Measurements from ENCODE around the gene OR6M1.

OR6M1 gene, protein sequence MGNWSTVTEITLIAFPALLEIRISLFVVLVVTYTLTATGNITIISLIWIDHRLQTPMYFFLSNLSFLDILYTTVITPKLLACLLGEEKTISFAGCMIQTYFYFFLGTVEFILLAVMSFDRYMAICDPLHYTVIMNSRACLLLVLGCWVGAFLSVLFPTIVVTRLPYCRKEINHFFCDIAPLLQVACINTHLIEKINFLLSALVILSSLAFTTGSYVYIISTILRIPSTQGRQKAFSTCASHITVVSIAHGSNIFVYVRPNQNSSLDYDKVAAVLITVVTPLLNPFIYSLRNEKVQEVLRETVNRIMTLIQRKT

DNA sequence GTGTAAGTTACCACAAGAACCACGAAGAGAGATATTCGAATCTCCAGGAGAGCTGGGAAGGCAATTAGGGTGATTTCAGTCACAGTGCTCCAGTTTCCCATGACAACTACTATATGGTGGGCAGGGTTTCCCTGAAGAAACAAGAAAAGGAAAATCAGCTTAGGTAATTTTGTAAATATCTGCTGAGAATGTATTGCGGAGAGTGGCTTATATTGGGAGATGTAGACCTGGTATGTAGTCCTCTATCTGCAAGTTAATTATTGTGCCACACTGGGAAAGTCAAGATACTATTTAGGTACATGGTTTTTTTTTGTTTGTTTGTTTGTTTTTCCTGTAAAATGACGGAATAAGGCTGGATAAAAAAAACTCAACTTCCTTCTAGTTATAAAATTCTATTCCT, at the start of gene OR6M1:
OR6M1 (minus strand) TSS at position 101 of the 400 bp plus-strand sequence; CDS start at position 101, 0 bp downstream.
- no peak for DNase-seq

DNA sequence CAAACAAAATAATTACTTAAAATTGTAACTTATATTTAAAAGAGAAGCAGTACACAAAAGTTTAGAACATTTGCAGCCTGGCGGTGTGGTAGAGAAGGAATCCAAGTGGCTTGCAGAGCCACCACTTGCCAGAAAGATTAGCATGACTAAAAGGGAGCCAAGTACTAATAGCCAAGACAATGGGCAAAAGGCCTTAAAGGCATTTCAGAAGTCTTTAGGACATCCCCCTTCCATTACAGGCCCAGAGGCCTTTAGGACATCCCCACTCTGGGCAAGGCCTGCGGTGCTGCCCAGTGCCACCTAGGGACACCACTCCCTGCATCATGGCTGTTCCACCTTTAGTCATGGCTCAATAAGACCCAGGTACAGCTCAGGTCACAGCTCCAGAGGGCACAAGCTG, 46.9 kb upstream of the OR6M1 start:
- DNase-seq, result no peak

DNA sequence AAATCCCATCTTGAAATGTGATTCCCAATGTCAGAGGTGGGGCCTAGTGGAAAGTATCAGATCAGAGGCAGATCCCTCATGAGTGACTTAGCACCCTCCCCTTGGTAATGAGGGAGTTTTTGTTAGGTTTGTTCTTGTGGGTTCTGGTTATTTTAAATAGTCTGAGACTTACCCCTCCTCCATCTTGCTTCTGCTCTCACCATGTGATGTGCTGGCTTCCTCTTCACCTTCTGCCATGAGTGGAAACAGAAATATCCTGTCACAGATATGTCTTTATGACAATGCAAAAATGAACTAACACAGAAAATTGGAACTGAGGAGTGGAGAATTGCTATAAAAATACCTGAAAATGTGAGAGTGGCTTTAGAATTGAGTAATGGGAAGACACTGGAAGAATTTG, 46.2 kb upstream of the OR6M1 start:
- DNase-seq, result no peak

DNA sequence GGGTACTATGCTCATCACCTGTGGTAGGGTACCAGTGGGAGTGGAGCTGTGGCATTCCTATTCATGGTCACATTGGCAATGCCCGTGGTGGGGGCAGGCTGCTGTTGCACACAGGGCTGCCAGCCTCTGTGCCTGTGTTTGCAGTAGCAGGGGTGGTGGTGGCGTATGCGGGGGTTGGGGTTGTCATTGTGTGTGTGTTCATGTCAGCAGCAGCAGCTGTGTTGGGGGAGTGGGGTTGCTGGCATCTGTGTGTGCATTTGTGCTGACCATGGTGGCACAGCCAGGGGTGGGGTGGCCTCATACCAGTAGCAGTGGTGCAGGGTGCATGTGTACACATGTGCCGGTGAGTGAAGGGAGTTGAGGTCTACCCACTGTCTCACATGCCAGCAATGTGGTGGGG, 45.0 kb upstream of the OR6M1 start:
- no peak for DNase-seq

DNA sequence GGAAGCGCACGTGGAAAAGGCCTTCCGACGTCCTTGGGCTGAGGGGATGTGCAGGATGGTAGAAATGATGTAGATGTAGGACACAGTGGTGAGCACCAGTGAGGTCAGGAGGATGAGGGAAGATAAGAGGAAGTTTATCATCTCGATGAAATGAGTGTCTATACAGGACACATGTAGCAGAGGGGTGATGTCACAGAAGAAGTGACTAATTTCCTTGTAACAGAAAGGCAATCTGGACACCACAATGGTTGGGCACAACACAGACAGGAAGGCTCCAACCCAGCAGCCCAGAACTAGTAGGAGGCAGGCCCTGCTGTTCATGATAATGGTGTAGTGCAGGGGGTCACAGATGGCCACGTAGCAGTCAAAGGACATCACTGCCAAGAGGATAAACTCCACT, 35.0 kb upstream of the OR6M1 start:
- no peak for DNase-seq

DNA sequence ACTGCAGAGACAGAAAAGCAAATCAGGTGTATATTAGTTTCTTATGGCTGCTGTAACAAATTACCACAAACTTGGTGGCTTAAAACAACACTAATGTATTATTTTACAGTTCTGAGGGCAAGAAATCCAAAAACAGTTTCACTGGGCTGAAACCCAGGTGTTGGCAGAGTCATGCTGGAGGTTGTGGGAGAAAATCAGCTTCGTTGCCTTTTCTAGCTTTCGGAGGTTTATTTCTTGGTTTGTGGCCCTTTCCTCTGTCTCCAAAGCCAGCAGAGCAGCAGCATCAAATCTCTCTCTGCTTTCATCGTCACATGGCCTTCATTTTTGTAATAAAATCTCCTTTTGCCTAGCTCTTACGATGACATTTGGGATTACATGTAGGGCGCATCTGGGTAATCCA, 33.0 kb upstream of the OR6M1 start:
- DNase-seq, result no peak

DNA sequence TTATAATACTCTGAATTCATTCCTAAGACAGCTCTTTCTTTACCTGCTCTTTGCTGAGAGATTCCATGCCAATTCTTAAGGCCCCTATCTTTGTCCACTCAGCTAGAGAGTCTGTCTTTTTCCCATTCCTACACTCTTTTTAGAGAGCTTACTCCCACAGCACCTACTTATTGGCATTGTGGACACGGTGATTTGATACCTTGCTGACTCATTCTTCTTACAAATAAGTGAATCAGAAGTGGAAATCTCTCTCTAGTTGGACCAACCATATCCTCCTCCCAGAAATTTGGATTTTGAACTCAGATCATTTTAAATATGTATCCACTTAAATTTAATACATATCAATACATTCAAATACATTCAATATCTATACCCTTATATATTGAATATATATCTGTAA, 32.5 kb upstream of the OR6M1 start:
- DNase-seq, result no peak

DNA sequence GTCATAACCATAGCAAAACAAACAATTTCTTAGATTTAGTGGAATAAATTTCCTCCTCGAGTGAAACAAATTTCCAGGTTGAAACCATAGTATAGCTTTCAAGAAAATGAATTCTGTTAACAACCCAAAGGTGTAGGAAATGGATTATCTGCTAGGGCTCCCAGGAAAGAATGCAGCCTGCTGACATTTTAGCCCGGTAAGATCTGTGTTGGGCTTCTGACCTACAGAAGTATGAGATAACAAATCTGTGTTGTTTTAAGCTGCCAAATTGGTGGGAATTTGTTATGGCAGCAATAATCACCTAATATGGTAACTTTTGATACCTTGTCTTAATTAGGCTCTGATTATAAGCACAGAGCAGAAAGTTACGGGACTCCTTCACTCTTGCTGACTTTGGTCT, 32.0 kb upstream of the OR6M1 start:
- DNase-seq, result no peak

DNA sequence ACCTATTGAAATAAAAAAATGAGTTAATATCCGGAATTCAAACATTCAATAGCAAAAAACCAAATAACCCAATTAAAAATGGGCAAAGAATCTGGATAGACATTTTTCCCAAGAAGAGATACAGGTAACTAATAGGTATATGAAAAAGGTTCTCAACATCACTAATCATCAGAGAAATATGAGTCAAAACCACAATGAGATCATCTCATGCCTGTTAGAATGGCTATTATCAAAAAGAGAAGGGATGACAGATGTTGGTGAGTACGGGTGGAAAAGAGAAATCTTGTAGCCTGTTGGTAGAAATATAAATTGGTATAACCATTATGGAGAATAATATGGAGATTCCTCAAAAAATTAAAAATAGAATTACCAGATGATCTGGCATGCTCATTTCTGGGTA, 26.9 kb upstream of the OR6M1 start:
- no peak for DNase-seq

DNA sequence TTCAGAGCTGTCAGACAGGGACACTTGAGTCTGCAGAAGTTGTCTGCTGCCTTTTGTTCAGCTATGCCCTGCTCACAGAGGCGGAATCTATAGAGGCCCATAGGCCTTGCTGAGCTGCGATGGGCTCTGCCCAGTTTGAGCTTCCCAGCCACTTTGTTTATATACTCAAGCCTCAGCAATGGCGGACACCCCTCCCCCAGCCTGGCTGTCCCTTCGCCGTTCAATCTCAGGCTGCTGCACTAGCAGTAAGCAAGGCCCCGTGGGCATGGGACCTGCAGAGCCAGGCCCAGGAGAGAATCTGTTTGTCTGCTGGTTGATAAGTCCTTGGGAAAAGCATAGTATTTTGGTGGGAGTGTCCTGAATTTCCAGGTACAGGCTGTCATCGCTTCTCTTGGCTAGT, 23.6 kb upstream of the OR6M1 start:
- DNase-seq, result no peak

DNA sequence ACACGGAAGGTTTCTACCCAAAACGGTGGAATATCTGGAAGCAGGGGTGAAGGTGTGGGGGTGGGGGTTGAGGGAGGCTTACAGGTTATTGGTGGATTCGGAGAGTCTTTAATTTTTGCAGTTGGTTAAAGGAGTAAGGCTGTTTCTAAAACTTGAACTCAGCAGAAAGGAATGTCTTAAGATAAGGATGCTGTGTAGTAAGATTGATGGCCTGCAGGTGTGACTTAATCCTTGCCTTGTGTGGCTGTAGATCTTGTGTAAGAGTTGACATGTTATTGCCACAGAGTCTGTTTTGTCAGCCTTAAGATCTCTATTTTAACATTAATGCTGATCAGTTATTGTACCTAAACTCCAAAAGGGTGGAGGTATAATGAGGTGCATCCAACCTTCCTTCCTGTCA, 16.4 kb upstream of the OR6M1 start:
- DNase-seq, result no peak

DNA sequence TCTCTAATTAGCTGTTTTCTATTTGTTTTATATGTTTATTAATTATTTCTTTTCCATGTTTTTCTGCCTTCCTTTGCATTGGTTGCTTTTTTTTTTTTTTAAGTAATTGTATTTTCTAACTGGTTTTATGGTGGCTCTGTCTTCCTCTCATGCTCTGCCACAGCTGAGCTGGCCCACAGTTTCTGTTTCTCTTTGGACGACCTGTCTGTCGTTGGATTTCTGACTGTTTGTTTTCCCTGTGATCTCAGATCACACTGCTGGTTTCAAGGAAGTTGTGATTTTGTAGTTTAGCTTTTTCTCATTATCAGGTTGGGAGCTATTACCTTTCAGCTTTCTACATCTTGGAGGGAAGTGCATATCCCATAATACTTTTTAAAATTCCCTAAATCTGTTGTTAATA, 15.9 kb upstream of the OR6M1 start:
- DNase-seq, result no peak

DNA sequence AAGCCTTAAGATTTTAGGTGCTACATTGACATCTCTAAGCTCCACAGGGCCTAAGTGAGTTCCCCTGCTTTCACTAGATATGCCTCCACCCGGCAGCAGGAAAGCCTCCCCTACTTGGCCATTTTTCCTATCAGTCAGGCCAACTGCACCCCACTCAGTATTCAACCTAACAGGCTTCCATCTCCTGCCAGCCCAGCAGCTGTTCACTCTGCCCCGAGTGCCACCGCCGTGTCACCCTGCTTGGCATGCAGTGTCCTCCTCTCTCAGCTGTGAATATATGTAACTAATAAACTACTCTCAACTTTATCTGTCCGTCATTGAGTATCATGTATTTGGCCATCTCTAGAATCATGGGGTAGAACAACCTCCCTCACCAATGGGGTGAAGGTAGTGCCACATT, 9.0 kb upstream of the OR6M1 start:
- no peak for DNase-seq

DNA sequence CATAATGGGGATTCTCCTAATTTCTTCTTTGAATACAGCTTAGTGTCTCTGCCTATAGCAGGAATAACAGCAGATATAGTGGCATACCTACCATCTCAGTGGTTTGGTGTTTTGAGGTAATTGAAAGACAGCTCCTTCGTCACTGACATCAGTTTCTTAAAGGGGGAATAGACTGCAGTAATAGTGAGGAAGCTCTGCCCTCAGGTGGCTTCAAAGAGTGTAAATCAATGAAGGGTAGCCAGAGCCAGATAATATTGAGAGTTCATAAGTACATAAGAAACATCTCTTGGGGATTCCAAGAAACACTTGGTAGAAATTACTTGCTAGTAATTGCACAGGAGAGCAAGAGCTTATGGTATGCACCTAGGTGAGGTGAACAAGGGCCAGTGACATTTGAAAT, 4.4 kb downstream of the OR6M1 start:
- no peak for DNase-seq

DNA sequence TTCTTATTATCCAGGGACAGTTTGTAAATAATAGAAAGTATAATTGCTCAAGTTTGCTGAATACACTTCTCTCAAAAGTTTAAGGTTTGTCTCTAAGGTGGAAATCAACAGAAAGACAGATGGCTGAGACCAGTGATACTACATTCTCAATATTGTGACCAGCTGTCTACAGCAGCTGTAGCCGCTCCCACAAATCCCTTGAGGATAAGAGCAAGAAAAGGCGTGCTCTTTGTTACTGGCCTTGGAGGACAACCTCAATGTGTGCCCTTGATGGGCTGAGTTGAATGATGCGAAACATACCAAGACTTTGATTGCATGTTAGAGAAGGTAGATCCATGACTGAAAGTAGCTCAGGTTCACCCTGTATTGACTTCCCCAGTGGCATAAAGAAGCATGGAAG, 6.1 kb downstream of the OR6M1 start:
- no peak for DNase-seq

DNA sequence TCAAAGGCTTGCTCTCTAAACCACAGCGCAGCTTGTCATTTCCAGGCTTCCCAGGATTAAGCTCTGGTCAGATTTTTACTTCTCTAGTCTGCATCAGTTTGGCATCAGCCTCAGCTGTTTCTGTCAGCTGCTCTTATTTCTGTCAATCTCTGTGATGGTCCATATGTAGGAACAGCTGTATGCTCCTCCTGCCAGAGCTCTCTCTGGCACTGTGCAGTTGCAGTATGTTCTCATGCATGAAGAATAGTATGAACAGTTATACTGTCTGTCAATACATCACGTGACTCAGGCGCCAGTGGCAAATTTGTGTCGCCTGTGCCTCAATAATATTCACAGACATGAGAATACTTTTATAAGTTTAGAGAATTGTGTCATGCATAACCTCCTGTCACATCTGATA, 6.7 kb downstream of the OR6M1 start:
- no peak for DNase-seq

DNA sequence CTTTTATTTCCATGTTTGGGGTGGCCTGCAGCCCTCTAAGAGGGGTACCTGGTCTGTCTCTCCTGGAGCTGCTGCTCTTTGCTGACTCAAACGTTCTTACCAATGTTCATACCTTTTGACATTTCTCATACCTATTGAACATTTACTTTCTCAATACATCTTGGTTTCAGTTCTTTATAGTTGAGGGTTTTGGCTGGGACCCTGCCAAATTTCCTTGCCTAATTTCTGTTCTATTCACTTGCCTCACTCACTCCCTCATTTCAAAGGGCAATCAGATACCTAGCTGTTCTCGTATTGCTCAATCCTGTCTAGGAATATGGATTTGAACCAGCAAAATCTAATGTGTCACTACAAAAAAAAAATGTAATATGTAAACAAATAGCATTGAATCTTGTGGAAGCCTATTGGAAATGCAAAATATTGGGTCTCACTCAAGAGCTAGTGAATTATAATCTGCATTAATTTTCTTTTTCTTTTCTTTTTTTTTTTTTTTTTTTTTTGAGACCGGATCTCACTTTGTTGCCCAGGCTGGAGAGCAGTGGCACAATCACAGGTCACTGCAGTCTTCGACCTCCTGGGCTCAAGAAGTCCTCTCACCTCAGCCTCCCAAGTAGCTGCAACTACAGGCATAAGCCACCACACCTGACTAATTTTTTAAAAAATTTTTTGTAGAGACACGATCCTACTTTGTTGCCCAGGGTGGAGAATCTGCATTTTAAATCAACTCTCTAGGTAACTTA, 7.5 kb downstream of the OR6M1 start:
- DNase-seq, result no peak

DNA sequence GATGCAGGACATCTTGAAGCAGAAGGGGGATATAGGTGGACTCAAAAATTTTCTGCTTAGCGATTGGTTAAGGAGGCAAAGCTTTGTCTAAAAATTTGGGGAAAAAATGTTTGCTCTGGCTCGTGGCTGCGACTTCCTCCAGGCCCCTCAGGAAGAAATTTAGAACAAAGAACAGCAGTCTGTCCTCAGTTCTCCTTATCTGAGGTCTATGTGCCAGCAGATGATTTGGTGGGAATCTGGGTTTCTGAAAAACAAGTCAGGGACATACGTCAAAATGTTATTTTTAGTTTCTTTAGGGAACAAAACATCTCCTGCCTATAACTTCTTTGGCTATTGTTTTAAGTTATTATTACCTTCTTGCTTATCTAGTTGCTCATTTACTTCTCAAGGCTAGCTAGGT, 8.1 kb downstream of the OR6M1 start:
- no peak for DNase-seq

DNA sequence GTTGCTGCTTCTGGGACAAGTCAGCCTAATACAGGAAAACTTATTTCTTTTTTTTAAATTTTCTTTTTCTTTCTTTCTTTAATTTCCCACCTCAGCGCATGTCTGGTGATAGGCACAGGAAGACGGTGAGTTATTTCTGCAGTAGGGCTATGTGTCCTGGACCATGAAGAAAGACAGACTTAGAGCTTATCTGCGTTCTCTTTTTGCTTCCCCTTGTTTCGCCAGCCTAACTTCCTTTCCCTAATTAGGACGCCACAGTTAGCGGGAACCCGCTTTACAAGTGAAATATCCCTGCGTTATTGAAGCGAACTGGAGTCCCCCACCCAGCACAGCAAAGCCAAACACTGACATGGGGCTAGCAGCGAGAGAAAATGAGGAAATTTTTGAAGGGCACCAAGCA, 8.6 kb downstream of the OR6M1 start:
- no peak for DNase-seq

DNA sequence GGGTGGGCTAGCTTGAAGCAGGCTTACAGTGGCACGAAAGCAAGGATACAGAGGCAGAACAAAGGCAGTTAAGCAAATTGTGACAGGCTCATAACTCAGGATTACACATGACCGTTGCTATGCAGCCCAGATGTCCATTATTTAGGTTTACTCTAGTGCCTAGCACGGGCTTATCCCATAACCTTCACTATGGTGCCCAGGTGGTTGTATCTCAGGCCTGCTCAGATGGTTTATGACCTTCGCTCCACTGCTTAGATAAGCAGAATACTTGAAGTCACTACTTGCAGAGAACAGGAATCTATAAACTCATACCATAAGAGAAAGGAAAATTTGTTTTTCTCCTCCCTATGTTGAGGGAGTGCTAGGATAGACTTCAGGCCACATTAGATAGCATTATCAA, 9.0 kb downstream of the OR6M1 start:
- DNase-seq, result no peak

DNA sequence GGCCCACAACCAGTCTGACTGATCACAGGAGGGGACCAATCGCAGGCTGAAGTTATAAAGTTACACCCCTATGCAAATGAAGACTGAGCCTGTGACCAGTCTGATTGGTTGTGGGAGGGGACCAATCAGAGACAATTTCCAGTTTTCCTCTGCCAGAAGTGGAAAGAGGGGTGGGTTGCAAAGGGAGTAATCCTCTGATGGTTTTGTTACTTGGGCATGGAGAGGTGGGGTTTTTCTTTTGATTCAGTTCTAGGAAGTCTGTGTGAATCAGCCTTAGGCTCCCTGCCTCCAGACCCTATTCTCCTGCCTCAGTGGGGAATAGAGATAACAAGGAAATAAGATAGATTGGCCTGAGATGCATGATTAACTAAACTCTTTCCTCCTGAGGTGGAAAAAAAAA, 9.9 kb downstream of the OR6M1 start:
- DNase-seq, result no peak

DNA sequence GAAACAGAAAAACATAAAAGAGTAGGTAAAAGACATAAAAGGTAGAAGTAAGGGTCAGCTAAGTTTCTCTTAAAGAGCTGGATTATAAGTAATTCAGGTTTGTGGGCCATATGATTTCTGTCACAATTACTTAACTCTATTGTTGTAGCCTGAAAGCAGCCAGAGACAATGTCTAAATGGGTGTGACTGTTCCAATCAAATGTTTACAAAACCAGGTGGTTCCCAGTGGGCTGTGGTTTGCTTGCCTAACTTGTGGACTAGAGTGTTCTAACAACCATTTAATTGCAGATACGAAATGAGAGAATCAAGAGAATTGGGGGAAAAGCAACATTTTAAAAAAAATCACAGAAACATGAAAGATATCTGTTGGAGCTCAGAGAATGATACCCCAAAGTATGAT, 22.6 kb downstream of the OR6M1 start:
- no peak for DNase-seq

DNA sequence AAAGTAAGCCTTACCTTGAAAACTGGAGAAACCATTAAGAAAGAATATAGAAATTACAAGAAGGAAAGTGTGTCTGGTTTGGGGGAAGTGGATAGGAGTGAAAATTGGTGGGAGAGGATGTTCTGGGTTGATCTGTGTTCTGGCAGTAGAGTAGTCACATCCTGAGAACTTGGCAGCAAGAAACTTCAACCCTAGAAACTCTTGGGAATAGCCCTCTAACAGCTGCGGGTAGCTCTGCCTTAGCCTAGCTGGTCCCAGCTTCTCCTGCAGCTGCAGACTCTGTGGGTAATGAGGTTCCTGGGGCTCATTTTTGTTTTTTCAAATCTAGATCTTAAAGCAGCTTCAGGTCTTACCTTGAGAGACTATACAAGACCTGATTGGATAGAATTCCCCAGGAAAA, 27.6 kb downstream of the OR6M1 start:
- DNase-seq, result no peak

DNA sequence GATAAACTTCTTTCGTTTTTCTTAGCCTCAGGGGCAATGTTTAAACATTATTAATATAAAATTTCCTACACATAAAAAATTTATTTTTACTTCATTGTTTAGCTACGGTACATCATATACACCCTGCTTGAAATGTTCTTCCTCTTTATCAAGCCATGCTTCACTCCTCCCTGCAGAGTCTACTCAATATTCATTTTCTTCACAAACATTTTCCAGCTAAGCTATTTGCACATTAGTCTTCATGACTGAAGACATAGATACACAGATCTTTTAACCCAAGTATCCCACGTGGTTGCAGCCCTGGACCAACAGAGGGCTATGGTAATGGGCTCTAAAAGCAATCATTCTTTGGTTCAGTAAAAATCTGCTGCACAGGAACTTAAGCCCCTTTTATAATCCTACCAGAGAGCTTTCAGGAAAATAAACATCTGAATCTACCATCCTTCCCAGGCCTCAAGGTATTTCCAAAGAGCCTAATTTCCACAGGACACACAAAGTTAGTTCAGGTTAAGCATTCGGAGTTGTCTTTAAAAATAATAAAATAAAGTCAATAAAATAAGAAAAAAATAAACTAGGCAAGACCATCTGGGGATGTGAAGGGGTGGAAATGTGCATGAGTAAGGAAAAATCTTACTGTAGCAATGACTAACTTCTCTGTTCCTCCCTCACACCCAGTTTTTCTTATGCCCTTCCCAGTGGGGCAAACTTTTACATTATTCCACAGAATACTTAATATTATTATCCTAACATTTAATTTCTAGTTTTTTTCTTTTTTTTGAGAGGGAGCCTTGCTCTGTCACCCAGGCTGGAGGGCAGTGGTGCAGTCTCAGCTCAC, 30.2 kb downstream of the OR6M1 start:
- no peak for DNase-seq
